NCI-H748 treated with DMSO at 0.1 percent for 48 hours (cell line): ENCODE data around the gene CA12.

Experiments used
- DNase-seq: peaks from one replicate; lab custom pipeline; 2025; lab: John Stamatoyannopoulos, UW

CA12 gene

DNA sequence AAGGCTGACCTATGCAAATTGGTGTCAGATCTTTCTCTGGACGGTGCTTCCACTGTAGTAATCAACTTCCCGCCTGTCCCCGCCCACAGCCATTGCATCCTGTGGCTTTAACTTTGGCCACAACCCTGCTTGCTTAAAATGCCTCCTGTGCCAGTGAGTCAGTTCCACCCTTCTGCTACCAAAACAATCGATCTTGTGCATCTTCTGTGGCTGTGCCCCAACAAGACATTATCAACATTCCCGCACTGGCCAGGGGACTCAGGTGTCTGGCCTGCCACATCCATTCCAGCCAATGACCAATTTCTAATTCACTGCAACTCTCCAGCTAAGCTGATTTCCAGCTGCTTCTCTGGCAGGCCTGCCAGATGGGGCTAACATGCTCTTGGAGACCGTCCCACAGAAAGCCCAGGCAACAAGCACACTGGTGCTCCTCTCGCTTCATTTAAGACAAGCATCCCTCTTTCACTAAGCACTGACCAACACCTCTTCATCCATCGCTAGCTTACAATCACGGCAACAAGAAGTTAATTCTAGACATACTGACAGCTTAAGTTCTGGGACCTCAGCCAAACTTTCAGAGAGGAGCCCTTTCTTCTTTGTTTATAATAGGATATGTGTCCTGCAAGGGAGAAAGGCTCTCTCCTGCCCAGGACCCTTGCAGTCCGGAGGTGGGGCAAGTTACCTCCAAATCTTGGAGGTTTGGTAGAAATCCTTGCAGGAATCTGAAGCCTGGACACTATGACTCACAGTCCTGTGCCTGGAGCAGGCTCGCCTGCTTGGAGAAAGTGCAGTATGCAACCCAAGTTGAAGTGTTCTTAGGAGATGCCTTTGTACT is 6.7 kb downstream of the CA12 start:
- no peak for DNase-seq

DNA sequence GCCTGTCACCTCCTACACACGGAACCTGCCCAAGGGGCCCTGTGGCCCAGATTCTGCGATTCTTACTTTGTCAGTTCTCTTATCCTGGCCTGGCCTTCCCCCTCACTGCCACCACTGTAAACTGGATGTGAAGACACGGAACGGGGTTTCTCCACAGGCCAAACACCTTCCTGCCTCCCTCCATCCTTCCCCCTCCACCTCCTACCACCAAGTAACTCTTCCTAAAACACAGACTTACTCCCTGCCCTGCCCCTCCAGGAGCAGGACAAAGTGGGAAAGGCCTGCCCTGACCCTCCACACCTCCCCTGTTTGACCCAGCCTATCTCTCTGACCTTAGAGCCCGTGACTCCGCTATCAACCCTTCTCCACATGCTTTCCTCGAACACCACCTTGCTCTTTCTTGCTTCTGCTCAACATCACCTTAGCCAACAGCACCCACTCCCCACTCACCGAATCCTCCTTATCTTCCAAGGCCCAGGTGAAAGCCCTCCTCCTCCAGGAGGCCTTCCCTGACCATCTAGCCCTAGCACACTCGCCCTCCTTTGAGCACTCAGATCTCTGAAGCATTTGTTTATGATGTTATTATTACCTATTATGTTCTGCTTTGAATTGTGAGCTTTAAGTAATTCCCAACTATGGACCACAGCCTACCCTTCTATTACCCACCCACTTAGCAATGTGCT is 7.6 kb downstream of the CA12 start:
- no peak for DNase-seq

DNA sequence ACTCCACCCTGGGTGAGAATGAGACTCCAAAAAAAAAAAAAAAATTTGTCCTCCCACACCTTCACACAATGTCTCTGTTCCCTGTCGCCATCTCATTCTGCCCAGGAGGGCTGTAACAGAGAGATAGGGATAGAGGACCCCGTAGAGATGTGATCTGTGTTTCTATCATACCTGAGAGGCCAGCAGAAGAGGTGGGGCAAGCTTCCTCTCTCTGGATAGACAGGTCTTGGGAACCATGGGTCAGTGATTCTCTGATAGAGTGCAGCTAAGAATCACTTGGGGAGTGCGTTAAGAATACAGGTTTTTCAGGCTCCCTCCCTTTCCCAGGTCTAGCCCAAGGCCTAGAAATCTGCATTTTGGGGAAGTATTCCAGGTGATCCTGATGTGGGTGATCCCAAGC is 8.3 kb downstream of the CA12 start:
- no peak for DNase-seq

DNA sequence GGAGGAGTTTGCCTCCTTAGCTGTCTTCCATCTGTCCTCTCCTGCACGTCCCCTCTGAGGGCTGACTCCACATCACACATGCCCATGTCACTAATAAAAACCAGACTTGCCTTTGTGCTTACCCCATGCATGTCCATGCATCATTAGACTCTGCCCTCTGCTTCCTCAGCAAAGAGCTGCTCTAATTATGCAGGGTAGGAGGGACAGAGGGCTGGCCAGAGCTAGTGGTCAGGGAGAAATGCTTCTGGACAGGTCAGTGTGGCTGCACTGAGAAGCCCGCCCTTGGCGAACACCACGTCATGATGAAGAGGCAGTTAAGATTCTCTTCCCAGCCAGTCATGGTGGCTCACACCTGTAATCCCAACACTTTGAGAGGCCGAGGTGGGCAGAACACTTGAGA is 8.9 kb downstream of the CA12 start:
- no peak for DNase-seq

DNA sequence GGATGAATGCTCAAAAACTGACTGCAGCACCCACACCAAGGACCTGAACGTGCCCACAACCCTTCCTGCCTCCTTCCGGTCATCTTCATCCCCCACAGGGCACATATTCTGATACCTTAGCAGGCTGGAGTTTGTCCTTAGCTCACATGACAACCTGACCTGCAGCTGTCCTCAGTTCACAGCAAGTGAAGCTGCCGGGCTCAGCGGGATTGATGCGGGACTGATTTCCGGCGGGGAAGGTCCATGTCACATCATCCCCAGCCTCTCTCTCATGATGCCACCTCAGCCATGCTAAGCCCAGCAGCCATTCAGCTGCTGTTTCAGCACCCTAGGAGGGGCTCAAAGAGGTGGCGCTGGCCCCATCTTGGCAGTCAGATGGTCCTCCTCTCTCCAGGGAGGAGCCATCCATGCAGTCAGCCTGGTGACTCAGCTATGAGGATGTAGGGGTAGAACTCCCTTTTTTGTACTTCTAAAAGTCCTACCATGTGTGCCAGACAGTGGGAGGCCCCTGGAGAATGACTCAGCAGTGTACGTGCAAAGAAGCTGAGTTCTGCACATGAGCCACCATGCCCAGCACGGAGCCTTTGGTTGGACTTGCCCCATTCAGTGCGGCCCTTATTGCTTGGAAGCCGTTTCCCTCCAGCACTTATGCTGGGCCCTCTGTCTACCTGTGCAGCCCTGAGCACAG is 9.5 kb downstream of the CA12 start:
- no peak for DNase-seq

DNA sequence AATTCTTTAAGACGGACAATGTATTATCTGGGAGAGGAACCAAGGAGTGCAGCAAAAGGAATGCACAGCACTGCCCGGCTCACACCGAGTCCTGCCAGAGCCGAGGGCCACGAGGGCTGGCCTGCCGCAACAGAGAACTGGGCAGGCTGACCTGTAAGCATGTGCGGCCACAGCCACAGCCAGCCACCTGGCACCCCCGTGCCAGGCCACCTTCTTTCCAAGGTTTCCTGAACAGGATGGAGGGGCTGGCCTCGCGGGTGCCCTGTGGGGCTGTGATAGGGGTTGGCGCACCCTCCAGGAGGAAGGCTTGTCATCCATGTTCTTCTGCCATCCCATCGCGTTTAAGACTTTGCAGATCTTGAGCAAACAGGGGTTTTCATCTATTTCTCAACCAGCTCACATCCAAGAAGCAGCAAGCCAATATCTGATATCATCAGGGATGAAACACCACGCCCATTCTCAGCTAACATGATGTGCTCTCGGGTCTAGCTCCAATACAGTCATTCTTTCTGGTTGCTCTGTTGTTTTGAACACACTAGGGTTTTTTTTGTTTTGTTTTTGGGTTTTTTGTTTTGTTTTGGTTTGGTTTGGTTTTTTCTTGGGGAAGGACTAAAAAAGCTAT is 10.2 kb downstream of the CA12 start:
- DNase-seq: no peak

DNA sequence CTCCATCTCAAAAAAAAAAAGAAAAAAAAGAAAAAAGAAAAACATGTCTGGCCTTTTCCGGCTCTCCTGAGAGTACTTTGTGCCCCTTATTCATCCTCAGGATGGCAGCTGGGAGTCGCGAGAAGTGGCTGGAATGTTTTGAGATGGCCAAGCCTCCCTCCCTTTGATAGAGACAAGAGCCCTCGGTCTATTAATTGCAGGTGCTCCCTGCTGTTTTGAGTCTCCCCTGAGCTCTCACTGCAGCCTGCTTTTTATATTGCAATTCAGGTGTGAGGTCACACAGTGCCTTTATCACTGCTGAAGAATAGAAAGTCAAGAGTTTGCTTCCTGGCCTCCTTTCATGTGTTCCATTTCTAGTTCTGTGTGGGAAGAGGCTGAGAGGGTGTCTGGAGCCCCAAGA is 10.9 kb downstream of the CA12 start:
- DNase-seq: no peak

DNA sequence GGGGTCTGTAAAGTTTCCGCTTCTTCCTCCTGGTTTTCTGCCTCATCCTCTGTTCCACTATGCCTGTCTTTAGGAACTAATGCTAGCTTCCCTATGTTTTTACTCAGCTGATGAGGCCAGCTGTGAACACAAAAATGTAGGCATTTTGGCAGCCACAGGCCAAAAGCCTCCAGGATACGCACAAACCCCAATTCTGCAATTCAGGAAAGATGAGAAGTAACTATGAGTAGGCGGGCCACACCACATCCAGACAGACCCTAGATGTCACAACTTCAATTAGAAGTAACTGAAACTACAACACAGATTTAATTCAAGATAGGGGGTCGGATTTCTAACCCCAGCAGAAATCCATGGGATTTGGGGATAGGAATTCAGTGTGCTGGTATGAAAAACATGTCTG is 11.9 kb downstream of the CA12 start:
- DNase-seq: no peak

DNA sequence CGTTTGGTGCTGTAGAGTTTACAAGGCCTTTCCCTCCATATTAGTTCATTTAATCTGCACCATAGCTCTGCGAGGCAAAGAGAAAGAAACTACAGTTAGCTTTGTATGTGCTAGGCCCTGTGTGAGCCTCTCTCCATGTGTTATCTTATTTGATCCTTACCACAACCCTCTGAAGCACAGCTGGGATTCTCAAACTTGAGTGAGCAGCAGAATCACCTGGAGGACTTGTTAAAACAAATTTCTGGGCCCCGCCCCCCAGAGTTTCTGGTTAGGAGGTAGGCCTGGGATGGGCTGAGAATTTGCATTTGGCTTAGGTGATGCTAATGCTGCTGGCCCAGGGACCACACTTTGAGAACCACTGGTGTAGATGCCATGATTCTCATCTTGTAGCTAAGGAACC is 12.3 kb downstream of the CA12 start:
- DNase-seq: no peak

DNA sequence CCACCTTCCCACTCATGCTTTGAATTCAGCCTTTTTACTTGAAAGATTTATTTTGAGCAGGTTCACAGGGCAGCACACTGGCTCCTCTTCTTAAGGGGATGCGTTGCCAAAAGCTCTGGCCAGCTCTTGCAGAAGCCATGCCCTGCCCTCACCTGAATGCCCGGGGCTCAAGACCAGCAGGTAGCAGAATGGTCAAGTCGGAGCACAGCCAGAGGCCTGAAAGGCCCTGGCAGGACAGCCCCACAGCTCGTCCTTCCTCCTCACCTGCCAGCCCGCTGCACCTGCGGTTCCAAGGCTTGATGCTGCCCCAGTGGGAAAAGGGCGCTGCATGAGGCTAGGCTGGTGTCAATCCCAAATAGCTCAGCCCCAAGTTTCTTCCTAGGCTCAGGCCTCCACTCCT is 13.1 kb downstream of the CA12 start:
- DNase-seq: no peak

DNA sequence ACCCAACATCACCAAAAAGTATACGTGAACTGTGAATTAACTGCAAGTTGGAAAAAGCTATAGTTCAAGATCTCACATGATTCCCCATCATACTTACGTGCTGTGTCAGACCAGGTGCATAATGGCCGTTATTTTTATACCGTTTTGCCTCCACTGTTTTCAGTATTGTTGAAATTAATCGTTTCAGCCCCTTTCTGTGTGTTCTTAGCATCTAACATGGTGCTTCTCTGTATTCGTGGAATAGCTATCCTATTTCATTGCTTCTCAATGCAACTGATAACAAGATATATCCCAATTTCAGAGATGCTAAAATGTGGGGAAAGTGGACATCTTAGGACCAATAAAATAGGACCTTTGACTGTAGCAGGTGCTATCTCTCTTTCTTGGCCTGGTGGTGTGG is 13.7 kb downstream of the CA12 start:
- DNase-seq: no peak

DNA sequence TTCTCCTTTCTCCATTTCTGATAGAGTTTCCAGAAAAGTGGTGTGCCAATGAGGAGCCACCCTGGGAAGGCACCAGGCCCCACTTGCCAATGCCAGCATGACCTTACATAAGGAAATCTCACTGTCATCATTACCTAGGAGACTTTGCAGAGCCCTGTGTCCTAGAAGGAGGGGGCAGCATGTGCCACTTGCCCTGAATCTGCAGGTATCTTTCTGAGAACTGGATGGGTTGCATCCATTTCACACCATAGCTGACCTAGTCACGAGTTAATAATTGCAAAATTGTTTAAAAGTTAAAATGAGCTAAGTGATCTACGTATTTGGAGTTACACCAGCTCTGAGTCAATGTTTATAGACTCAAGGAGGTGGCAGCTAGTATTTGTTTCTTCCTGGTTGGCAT is 14.3 kb downstream of the CA12 start:
- no peak for DNase-seq

DNA sequence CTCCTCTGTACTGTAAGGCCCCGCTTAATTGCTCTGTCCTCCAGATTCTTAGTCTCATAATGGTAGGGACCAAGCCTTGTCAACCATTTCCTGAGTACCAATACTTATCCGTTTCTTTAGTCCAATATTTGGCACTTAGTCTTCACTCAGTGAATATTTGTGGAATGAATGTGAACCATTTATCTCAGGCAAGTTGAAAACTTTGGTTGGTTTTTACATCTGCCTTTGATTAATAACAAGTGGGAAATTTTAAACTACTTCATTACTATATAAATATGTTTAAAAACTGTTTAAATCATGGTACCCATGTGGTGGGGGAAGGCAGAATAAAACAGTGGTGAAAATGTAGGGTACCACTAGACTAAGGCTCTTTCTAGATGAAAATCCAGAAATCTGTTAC is 15.2 kb downstream of the CA12 start:
- no peak for DNase-seq

DNA sequence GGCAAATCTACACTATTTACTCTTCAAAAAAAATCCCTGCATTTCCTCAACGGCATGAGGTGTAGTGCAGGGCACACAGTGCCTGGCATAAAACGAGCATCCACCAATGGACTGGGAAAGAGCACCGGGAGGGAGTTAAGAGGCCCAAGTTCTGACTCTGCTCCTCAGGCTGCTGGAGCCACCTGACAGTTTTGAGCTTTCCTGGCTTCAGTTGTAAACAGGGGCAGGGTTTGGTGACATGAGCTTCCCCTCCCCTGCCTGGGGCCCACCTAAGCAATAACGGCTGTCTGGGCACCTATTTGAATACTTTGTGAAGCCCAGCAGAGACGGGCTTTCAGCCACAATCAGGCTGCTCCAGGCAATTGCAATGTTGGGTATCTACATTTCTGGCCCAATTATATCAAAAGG is 16.4 kb downstream of the CA12 start:
- DNase-seq: no peak

DNA sequence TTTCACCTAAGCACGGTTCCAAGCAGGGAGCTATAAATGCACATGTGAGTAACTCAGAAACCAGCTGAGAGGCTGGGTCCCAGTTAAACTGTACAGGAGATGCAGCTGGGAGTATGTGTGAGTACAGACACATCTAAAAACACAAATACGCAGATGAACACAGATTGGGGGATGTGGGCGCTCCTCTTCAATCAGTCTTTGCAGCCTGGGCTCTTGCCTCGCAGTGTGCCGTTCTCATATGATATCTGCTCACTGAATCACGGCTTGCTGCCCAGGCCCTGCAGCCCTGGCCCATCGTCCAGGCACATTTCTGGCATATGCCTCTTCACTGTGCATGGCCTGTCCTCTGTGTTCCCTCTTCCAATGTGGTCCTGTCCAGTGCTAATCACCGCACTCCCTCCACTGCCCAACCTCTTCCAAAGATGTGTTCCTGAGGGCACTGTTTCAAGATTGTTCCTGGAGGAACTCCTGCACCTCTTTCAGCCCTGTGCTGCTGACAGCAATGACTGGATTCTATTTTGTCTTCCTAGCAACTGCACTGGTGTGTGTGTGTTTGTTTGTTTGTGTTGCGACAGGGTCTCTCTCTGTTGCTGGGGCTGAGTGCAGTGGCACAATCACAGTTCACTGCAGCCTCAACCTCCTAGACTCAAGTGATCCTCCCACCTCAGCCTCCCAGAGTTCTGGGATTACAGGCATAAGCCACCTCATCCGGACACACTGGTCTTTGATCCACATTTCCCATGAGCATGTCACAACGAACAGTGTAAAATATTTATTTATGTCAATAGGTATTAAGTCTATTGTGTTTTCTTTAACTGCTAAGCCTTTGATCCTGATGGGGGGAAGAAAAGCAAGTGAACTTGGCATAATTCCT is 17.0 kb downstream of the CA12 start:
- DNase-seq: no peak

DNA sequence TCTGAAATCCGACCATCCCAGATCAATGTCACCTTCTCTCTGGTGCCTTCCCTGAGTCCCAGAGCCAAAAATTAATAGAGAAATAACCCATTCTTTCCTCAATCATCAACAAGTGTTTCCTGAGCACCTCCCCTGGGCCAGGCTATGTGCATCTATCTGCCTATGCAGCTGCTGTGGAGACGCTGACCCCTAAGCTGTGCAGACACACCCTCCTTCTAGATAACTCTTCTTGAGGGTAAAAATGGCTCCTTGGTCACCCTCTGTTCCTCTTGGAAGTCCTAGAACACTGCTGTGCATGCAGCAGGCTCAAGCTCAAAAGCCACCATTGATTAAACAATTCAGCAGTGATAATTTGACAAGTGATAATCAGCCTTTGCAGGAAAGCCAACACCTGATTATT is 18.4 kb downstream of the CA12 start:
- DNase-seq: no peak

DNA sequence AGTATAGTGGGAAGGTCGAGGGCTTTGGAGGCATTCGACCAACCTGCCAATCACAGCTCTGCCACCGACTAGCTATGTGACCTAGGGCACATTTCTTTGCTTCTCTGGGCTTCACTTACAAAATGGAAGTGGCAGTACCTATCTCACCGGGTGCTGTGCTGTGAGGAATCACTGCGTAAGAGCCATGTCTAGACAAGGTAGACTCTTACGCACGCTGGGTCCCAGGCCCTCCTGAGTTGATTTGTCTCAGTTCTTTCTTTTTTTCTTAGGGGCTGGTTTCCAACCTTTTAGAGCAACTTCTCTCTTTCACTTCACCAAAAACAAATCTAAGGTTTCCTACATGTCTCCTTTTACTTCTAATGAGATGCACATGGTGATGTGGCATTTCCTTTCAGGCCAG is 18.8 kb downstream of the CA12 start:
- DNase-seq: no peak

DNA sequence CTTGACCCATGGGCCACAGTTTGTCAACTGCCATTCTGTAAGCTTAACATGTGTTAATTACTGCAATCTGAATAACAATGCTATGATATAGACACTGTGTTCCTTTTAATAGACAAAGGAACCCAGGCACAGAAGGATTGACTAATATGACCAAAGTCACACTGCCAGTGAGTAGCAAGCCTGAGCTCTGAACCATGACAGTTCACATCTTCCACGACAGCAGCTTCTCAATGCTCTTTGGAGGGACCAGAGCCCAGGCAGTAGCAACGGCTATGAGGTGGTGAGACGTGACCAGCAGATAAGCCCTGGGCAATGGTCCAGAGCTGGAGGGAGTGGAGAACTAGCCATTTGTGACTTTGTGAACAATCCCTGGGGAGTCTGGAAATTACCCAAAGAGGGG is 19.4 kb downstream of the CA12 start:
- no peak for DNase-seq

DNA sequence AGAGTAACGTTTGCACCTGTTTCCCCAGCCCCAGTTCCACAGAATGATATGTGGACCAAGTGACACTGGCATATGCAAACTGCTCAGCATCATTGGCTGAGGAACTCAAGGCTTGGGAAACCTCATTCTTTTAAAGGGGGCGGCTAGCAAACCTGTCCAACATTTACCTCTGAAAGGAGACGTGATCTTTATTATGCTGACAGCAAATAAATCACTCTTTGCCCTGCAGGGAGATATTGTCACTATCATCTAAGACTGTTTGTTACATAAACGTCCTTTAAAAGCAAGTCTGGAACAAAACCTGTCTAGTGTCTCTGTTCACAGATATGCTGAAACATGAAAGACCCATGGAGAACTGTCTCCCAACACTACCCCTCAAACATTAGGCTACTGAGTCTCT is 21.5 kb downstream of the CA12 start:
- DNase-seq: no peak

DNA sequence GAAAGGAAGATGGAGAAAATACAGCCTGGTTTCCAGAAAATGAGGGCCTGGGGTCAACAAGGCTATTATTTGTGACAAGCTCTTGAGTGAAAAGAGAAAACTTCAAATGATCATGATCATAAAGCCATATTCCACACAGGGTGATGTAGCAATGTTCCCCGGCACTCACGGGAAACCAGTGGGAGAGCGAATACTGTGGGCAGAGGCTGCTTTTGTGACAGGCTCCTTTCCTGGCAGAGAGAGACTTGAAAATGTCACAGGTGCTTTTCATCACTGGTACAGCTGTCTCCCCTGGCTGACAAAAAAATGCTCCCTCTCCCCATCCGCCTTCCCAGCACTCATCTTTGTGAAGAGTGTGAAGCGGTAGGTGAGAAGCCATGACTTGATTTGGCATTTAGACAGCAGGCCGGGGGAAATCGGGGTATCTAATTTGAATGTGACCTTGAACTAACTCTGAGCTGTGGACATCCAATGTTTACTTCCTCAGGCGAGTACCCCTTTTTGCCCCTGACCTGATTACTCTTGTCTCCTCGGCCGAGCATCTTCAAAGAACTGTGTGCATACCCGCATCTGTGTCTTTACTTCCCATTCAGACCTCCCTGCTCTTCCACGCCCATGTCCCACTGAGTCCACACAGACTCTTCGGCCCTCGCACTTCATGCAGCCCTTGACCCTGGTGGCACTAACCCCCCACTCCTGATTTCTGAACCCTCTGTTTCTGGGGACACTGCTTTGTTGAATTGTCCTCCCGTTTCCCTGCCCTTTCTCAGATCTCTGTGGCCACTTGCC is 23.2 kb downstream of the CA12 start:
- DNase-seq: no peak

DNA sequence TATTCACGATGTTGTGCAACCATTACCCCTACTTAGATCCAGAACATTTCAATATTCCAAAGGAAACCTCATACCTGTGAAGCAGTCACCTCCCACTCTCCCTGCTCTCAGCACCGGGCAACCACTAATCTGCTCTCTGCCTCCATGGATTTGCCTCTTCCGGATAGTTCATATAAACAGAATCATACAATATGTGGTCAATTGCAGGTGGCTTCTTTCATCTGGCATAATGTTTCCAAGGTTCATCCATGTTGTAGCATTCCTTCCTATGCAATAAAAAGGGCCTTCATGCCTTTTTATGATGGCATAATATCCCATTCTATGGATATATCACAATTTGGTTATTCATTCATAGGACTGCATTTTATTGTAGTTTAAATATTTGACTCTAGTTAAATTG is 23.9 kb downstream of the CA12 start:
- DNase-seq: no peak
